EH (cell line): ENCODE data around the gene GAS5.
"Not testable (repeated sequence)": the region's sequence is repeated elsewhere in the genome, so short reads cannot be mapped to it uniquely, and the experiment has no call there.

ENCODE experiments used
- DNase-seq: peaks from one replicate; pipeline ENCODE4 v3.0.0-alpha.2; 2015; ENCODE audit warnings: low read depth

The GAS5 gene

DNA sequence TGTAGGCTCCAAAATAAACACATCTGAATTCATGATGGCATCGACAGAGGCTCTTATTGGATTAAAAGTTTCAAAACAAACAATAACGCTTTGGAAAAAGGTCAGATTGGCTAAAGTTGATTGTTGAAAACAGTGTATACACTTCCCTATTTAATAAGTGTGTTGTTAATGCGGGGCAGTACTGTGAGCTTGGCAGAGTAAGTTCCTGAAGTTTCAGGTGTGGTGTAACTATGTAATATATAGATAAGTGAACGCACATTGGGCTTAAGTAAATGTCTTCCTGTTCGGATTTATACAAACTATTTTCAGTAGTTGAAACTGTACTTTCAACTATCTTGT lies 1.2 kb upstream of the GAS5 start:
- DNase-seq = no peak

GRCh38 chr1:173868266-173869020 lies 654 bp upstream of the GAS5 start, which contains the start of gene ZBTB37:
ZBTB37 (plus strand) TSS chr1:173868380; CDS start chr1:173870226, 1,846 bp downstream.
- DNase-seq = no peak

DNA sequence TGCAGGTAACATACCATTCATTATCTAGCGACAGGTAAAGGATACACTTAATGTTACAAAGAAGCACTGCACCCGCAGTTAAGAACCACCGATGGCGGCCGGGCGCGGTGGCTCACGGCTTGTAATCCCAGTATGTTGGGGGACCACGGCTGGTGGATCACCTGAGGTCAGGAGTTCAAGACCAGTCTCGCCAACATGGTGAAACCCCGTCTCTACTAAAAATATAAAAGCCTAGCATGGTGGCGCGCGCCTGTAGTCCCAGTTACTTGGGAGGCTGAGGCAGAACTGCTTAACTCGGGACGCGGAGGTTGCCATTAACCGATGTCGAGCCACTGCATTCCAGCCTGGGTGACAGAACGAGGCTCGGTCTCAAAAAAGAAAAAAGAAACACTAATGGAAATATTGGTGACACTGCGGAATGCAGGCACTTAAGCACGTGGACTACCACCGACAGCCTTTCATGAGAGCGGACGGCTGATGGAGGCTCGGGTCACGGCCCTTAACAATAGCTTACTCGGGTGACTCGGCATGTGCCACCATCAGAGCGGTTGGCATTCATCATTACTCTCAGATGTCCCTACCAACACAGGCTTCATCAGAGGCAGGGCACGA lies 542 bp downstream of the GAS5 start:
- DNase-seq = no peak

DNA sequence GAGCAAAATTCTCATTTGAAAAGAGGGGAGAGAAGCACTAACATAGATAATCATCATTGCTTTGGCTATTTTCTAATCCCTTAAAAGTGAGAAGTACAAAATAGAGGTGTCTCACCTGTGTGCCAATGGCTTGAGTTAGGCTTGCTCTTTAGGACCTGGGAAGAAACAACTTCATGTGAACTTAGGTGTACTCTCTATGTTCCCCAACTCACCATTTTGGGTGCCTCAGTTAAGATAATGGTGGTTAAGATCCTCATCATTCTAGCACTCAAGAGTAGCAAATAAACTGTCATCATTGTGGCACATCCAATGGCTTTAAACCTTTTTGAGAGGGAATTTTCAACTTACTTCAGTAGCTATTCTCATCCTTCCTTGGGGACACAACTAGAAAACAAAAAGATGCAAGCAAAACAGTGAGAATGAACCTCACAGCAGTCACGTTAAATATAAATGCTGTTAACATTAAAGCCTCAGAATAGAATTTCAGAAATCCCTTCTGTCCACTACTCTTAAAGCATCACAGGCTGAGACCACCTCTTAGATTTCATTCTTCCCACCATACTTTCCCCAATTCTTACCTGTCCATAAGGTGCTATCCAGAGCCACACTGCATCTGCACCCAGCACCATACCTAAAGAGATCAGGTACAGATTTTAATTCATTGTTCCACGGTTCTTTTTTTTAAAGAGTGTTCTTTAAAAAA lies 1.2 kb downstream of the GAS5 start:
- no peak for DNase-seq

DNA sequence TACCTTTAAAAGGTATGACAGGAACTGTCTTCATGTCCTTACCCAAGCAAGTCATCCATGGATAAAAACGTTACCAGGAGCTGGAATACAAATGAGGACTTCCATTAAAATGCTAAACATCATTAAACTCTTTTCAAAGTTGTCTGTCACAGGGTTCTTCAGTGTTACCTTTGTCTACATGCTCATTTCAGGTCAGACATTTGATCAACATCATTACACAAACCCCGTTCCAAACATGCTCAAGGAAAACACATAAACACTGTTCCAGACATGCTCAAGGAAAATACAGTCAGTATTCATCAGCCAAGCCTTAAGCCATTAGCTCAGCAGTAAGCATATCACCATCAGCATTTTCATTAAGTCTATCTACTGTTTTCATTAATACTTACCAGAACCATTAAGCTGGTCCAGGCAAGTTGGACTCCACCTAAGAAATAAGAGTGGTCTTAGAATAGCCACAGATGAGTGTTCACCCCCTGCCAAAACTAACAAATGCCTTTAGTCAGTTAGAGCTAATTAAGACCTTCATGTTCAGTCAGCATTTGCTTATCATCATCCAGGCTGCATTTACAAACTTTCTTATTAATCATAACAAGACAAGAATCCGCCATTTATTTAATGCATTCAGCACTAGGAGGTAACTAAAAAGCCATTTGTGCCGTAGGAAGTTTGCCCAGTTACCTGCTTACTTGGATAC lies 2.2 kb downstream of the GAS5 start:
- no peak for DNase-seq

GRCh38 chr1:173864179-173864867 lies 3.5 kb downstream of the GAS5 start:
- DNase-seq = no peak

GRCh38 chr1:173863224-173864161 lies 4.3 kb downstream of the GAS5 start:
- DNase-seq = no peak

DNA sequence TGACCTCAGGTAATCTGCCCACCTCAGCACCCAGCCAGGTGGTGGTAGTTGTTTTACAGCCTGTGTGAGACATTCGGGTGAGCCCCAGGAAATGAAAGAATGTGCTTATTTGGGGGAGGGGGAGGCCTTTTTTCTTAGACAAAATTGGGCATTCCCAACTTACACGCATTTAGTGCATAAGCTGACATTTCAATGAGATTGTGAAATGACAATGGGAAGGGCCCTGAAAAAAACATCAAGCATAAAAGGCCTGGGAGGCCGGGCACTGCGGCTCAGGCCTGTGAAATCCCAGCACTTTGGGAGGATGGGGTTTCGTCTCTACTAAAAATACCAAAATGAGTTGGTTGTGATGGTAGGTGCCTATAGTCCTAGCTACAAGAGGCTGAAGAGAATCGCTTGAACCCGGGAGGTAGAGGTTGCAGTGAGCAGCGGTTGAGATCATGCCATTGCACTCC lies 5.0 kb downstream of the GAS5 start:
- peak; percentile 34 for DNase-seq

- DNase-seq = peak; percentile 57
These were observed 5.5 kb downstream of the GAS5 start for GRCh38 chr1:173862146-173862768.

DNA sequence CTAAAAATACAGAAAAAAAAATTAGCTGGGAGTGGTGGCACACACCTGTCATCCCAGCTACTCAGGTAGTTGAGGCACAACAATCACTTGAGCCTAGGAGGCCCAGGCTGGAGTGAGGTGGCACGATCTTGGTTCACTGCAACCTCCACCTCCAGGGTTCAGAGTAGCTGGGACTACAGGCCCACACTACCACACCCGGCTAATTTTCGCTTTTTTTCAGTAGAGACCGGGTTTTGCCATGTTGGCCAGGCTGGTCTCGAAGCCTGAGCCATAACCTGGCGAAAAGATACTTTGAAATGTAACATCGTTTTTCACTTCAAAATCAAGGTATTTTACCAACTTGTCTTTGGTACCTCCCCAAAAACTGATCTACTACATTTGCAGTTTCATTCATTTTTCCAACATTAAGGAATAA lies 6.1 kb downstream of the GAS5 start:
- peak; percentile 48 for DNase-seq

DNA sequence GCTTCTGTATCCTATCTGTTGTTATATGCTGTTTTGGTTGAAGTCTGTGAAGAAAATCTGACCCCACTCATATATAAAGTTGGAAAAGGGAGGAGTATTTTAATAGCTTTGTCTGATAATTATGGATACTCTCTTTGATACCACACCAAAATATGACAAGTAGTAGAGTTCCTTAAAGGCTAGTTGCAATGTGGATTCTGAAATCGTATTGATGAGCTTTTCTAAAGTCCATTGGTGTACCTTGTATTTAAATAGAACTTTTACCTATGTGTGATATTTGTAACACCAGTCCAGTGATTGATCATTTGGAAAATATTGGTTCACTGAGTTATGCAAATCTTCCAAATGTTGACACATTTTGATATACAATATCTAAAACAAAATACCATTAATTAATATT lies 7.7 kb downstream of the GAS5 start:
- no peak for DNase-seq

DNA sequence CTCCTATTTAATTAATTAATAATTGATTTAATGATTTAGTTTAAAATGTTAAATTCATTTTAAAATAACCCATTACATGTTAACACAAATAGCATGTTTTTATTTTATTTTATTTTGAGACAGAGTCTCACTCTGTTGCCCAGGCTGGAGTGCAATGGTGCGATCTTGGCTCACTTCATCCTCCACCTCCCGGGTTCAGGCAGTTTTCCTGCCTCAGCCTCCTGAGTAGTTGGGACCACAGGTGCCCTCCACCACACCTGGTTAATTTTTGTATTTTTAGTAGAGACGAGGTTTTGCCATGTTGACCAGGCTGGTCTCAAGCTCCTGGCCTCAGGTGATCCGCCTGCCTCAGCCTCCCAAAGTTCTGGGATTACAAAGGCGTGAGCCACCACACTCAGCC lies 8.2 kb downstream of the GAS5 start:
- DNase-seq = not testable (repeated sequence)

DNA sequence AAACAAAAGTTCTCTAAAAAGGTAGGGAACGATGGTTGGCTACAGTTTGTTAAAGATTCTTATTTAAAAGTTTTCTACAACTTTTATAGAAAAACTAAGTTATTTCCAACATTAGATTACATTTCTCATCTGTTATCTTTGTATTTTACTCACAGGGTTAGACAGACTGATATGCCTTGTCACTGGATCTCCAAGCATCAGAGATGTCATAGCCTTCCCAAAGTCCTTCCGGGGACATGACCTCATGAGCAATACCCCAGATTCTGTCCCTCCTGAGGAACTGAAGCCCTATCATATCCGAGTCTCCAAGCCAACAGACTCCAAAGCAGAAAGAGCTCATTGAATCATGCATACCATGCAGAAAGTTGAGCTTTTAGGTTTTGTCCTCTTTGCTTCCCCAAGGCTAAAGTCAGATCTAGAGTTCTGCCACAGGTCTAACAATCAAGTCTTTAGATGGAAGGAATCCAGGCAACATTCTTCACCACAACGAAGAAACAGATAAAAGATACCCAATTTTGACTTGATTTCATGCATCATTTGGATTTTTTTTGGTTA lies 10.3 kb downstream of the GAS5 start:
- no peak for DNase-seq

GRCh38 chr1:173856903-173857302 lies 10.9 kb downstream of the GAS5 start:
- no peak for DNase-seq

- no peak for DNase-seq
These were observed 11.8 kb downstream of the GAS5 start for GRCh38 chr1:173856014-173856413.

GRCh38 chr1:173853074-173853473 lies 14.7 kb downstream of the GAS5 start:
- DNase-seq = peak; percentile 89

DNA sequence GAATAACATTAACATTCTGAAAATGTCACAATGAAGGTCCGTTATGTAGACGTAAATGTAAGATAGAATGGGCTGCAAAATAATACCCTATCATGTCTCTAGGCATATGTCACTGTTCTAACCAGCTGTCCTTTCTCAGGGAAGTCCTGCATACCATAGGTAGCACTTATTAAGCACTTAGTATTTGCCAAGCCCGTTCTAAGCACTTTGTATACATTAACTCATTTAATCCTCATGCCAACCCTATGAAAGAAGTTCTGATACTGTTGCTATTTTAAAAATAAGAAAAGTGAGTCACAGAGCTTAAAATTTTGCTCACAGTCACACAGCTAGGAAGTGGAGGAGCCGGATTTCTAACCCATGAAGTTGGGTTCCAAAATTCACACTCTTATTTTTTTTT lies 15.7 kb downstream of the GAS5 start:
- peak; percentile 50 for DNase-seq

DNA sequence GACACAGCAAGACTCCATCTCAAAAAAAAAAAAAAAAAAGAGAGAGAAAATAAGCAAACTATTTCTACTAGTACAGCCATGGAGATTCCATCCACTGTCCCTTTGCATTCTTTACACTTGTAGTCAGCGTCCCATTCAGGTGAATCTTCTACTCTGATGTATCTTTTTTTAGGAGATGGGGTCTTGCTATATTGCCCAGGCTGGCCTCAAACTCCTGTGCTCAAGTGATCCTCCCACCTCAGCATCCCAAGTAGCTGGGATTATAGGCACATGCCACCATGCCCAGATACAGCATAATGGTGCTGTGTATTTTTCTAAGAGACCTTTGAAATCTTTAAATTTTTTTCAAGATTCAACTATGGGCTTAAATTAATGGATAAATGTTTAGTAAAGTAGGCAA lies 35.0 kb downstream of the GAS5 start:
- DNase-seq = no peak

GRCh38 chr1:173827611-173828010 lies 40.2 kb downstream of the GAS5 start:
- DNase-seq = no peak
